Breast epithelium (tissue), 3 donors: Measurements from ENCODE around the gene WBP1.

Source experiments
- CTCF ChIP-seq, 3 donors: fragments of 450-650 bp; IDR thresholded peaks; one replicate each; pipeline ENCODE4 v1.5.1; 2016 to 2017; ENCODE audit warnings: antibody characterized with exemption in 3 of 3, mild to moderate bottlenecking in 3 of 3, moderate library complexity in 3 of 3
- POLR2A ChIP-seq: fragments of 450-650 bp; IDR thresholded peaks from one replicate; pipeline ENCODE4 v1.6.1; 2016; ENCODE audit warnings: antibody characterized with exemption, mild to moderate bottlenecking, moderate library complexity

GRCh38 chr2:74471332-74472065, 13.3 kb downstream of the WBP1 start:
- no peak for TF ChIP-seq CTCF (IDR thresholded peaks at IDR 0.05)
- TF ChIP-seq POLR2A, result no peak
